HCT116 (cell line): ENCODE results near the gene ADAM23. TPM values are rescaled to one million over a fixed set of nuclear protein-coding genes. Genes with fewer than 3 reads are reported as not detected.

ENCODE experiments used
- ATAC-seq: fragments of 200-7000 bp; cut with Tn5 transposase; 2 replicates; pipeline ENCODE4 v1.9.1; 2020; ENCODE audit warnings: mild to moderate bottlenecking, moderate library complexity
- BruUV-seq: library from RNA; stranded (reverse); fragments of 400-500 nt; replicated peaks from 2 replicates; lab custom pipeline; 2021; lab: Mats Ljungman, UMichigan
- CTCF ChIA-PET: fragments of 300-600 bp; sonication (Branson Sonifier 250); formaldehyde crosslinking; loops from one replicate; lab custom pipeline; 2021; ENCODE audit warnings: antibody characterized with exemption; lab: Charles Lee
- POLR2A ChIA-PET: fragments of 300-600, 350-600 bp; sonication (Branson Sonifier 250); formaldehyde crosslinking; loops from one replicate; lab custom pipeline; 2021; ENCODE audit warnings: antibody characterized with exemption; lab: Charles Lee
- RAD21 ChIA-PET, 2 experiments: fragments of 300-600 bp; sonication (Branson Sonifier 250); formaldehyde crosslinking; loops; one replicate each; lab custom pipeline; 2023; ENCODE audit warnings: low total read pairs in 2 of 2; ENCODE audit not compliant: uncharacterized antibody in 2 of 2, unreplicated experiment in 2 of 2, low non-redundant PET in 1 of 2; lab: Charles Lee
- DNase-seq: peaks from one replicate; pipeline ENCODE4 v3.0.0-alpha.2; 2010; ENCODE audit warnings: low read depth, low spot score
- H2AFZ ChIP-seq: fragments of 200-600 bp; shearing (Covaris generic), sonication (generic); 2 replicates; pipeline ENCODE4 v1.6.1; 2017; ENCODE audit warnings: low read depth, mixed run types, mixed read lengths, antibody characterized with exemption, low read length; ENCODE audit not compliant: poor library complexity, severe bottlenecking
- H3K27ac ChIP-seq: 2 replicates; pipeline ENCODE4 v1.5.1; 2012; ENCODE audit warnings: low read depth, low read length
- H3K27me3 ChIP-seq: fragments of 200-600 bp; sonication (generic); 2 replicates; pipeline ENCODE4 v1.6.1; 2016; ENCODE audit warnings: mixed run types, low read length, mixed read lengths; ENCODE audit not compliant: insufficient read depth
- H3K36me3 ChIP-seq, 2 experiments: fragments of 200-500 bp in 1 of 2; fragments of 200-600 bp in 1 of 2; sonication (Bioruptor generic) in 1 of 2; sonication (generic) in 1 of 2; 2 replicates each; pipeline versions ENCODE4 v1.5.1 to v1.6.1; 2014 to 2016; ENCODE audit warnings: low read length in 2 of 2, inconsistent platforms in 1 of 2, mixed read lengths in 1 of 2, mixed run types in 1 of 2; ENCODE audit not compliant: insufficient read depth in 2 of 2, control insufficient read depth in 1 of 2
- H3K4me1 ChIP-seq, 2 experiments: fragments of 200-600 bp in 1 of 2; sonication (generic) in 1 of 2; 2 replicates each; pipeline versions ENCODE4 v1.5.1 to v1.6.1; 2012 to 2017; ENCODE audit warnings: low read length in 2 of 2, inconsistent platforms in 1 of 2, mild to moderate bottlenecking in 1 of 2, mixed read lengths in 1 of 2, mixed run types in 1 of 2, moderate library complexity in 1 of 2; ENCODE audit not compliant: insufficient read depth in 2 of 2, control insufficient read depth in 1 of 2
- H3K4me2 ChIP-seq: fragments of 200-600 bp; sonication (generic); 2 replicates; pipeline ENCODE4 v1.6.1; 2017; ENCODE audit warnings: mixed run types, low read length, mixed read lengths
- H3K4me3 ChIP-seq, 2 experiments: fragments of 200-600 bp in 1 of 2; sonication (generic) in 1 of 2; replicated peaks in 1 of 2; 2 replicates each; pipeline ENCODE4 v1.5.1; 2011 to 2016; ENCODE audit warnings: low read length in 2 of 2, control low read depth in 1 of 2, low read depth in 1 of 2, mild to moderate bottlenecking in 1 of 2, mixed read lengths in 1 of 2, mixed run types in 1 of 2
- H3K79me2 ChIP-seq: fragments of 200-600 bp; sonication (generic); 2 replicates; pipeline ENCODE4 v1.6.1; 2017; ENCODE audit warnings: mild to moderate bottlenecking, mixed run types, low read length, moderate library complexity, mixed read lengths; ENCODE audit not compliant: insufficient read depth
- H3K9ac ChIP-seq: fragments of 200-600 bp; sonication (generic); 2 replicates; pipeline ENCODE4 v1.6.1; 2016; ENCODE audit warnings: low read length, mixed read lengths
- H3K9me2 ChIP-seq: fragments of 200-600 bp; sonication (generic), shearing (Covaris generic); 2 replicates; pipeline ENCODE4 v1.6.1; 2017; ENCODE audit warnings: mixed run types, mild to moderate bottlenecking, moderate library complexity; ENCODE audit not compliant: insufficient read depth
- H3K9me3 ChIP-seq, 2 experiments: fragments of 200-500 bp in 1 of 2; fragments of 200-600 bp in 1 of 2; sonication (Bioruptor generic) in 1 of 2; sonication (generic) in 1 of 2; 2 replicates each; pipeline ENCODE4 v1.6.1; 2014 to 2017; ENCODE audit warnings: low read length in 2 of 2, mixed read lengths in 2 of 2, inconsistent platforms in 1 of 2, low read depth in 1 of 2, mild to moderate bottlenecking in 1 of 2, mixed run types in 1 of 2, moderate library complexity in 1 of 2; ENCODE audit not compliant: control insufficient read depth in 1 of 2, insufficient read depth in 1 of 2
- H4K20me1 ChIP-seq: fragments of 200-600 bp; sonication (generic), shearing (Covaris generic); 2 replicates; pipeline ENCODE4 v1.6.1; 2017; ENCODE audit warnings: mixed run types, mild to moderate bottlenecking, moderate library complexity; ENCODE audit not compliant: insufficient read depth
- ATF3 ChIP-seq: IDR thresholded peaks from 2 replicates; pipeline ENCODE4 v1.6.1; 2012
- CBX3 ChIP-seq: IDR thresholded peaks from 2 replicates; pipeline ENCODE4 v1.6.1; 2012; ENCODE audit warnings: low read depth
- CTCF ChIP-seq, 3 experiments: fragments of 200-600 bp in 1 of 3; sonication (generic) in 1 of 3; IDR thresholded peaks in 2 of 3; conservative IDR thresholded peaks in 1 of 3; 2 replicates each; pipeline ENCODE4 v1.5.1; 2012 to 2017; ENCODE audit warnings: low read depth in 2 of 3, low read length in 2 of 3, antibody characterized with exemption in 1 of 3, borderline replicate concordance in 1 of 3, control low read depth in 1 of 3, mild to moderate bottlenecking in 1 of 3, mixed read lengths in 1 of 3, mixed run types in 1 of 3, moderate library complexity in 1 of 3; ENCODE audit not compliant: insufficient read depth in 1 of 3
- EGR1 ChIP-seq: IDR thresholded peaks from 2 replicates; pipeline ENCODE4 v1.6.1; 2012; ENCODE audit warnings: low read depth
- ELF1 ChIP-seq: IDR thresholded peaks from 2 replicates; pipeline ENCODE4 v1.6.1; 2012; ENCODE audit warnings: low read depth, borderline replicate concordance
- EZH2phosphoT487 ChIP-seq: fragments of 200-600 bp; IDR thresholded peaks from 2 replicates; pipeline ENCODE4 v1.6.1; 2018; ENCODE audit warnings: antibody characterized with exemption, borderline replicate concordance
- POLR2A ChIP-seq: IDR thresholded peaks from 2 replicates; pipeline ENCODE4 v1.7.0; 2011; ENCODE audit warnings: borderline replicate concordance; ENCODE audit not compliant: insufficient read depth, insufficient read length; ENCODE audit errors: extremely low read depth
- POLR2AphosphoS5 ChIP-seq: IDR thresholded peaks from 2 replicates; pipeline ENCODE4 v1.6.1; 2011; ENCODE audit warnings: mild to moderate bottlenecking, low read depth, low read length, moderate library complexity
- RAD21 ChIP-seq: IDR thresholded peaks from 2 replicates; pipeline ENCODE4 v1.6.1; 2012; ENCODE audit warnings: low read depth, mild to moderate bottlenecking
- REST ChIP-seq: IDR thresholded peaks from 2 replicates; pipeline ENCODE4 v1.6.1; 2012; ENCODE audit warnings: low read depth
- SIN3A ChIP-seq: IDR thresholded peaks from 2 replicates; pipeline ENCODE4 v1.6.1; 2012; ENCODE audit warnings: low read depth
- SP1 ChIP-seq: IDR thresholded peaks from 2 replicates; pipeline ENCODE4 v1.6.1; 2012; ENCODE audit warnings: low read depth
- SRF ChIP-seq: IDR thresholded peaks from 2 replicates; pipeline ENCODE4 v1.6.1; 2012; ENCODE audit warnings: low read depth
- TCF7L2 ChIP-seq: IDR thresholded peaks from 2 replicates; pipeline ENCODE4 v1.7.0; 2011; ENCODE audit warnings: borderline replicate concordance, inconsistent platforms; ENCODE audit not compliant: insufficient read depth, insufficient read length; ENCODE audit errors: extremely low read depth
- ZFX ChIP-seq: fragments of 450-650 bp; IDR thresholded peaks from 2 replicates; pipeline ENCODE4 v1.6.1; 2017
- intact Hi-C: fragments of 100-400 bp; cut with micrococcal nuclease; formaldehyde crosslinking; loops from 2 replicates; pipeline ENCODE4 v1.10.0; 2022
- total RNA-seq: library from RNA; stranded (reverse); gene quantifications from one replicate; pipeline ENCODE4 v1.2.1, GENCODE V29; 2021; ENCODE audit not compliant: unreplicated experiment

ADAM23 gene
- total RNA-seq, 1 experiment from 2014 or later: 0.10 TPM

GRCh38 chr2:206443735-206444527 lies 599 bp downstream of the ADAM23 start (continued):
- TF ChIP-seq ZFX (no peak), CTCF (IDR thresholded peaks at IDR 0.05 in 2 of 3, conservative IDR thresholded peaks at IDR 0.05 in 1 of 3; ENCODE audit: borderline replicate concordance in 1 of 3, insufficient read depth in 1 of 3, low read depth in 2 of 3, low read length in 2 of 3) (no peak), POLR2AphosphoS5 (no peak), ELF1 (no peak)

- H3K27me3 ChIP-seq: no peaks in the 10 kb centered on the region
- BruUV-seq: no TSS peak
- POLR2A ChIA-PET: no interaction called here
- no peak for TF ChIP-seq SP1
- TF ChIP-seq ATF3: no peak
- TF ChIP-seq CTCF (IDR thresholded peaks at IDR 0.05 in 2 of 3, conservative IDR thresholded peaks at IDR 0.05 in 1 of 3; ENCODE audit: borderline replicate concordance in 1 of 3, insufficient read depth in 1 of 3, low read depth in 2 of 3, low read length in 2 of 3): no peak
- TF ChIP-seq SRF: no peak
- no peak for TF ChIP-seq POLR2A
- TF ChIP-seq CBX3: no peak
- no peak for TF ChIP-seq REST
- no peak for TF ChIP-seq EZH2phosphoT487
- TF ChIP-seq EGR1: no peak
- TF ChIP-seq RAD21: no peak
- TF ChIP-seq SIN3A: no peak
- TF ChIP-seq TCF7L2: no peak
Measured at GRCh38 chr2:206445948-206446347, 2.6 kb downstream of the ADAM23 start.

More at GRCh38 chr2:206445948-206446347, 2.6 kb downstream of the ADAM23 start:
- Histone ChIP-seq H3K9ac (no peak overlapping the region), H3K4me2 (no peak overlapping the region), H3K27ac (no peak overlapping the region), H3K9me2 (no peaks in the 10 kb centered on the region), H3K4me3 (no peak overlapping the region), H3K36me3 (no peaks in the 10 kb centered on the region), H4K20me1 (no peaks in the 10 kb centered on the region), H2AFZ (no peak overlapping the region), H3K9me3 (no peaks in the 10 kb centered on the region), H3K4me1 (0 out of 4 replicates have a peak, but pooled peaks cover 0 to 6% of the 10 kb centered on the region in 2 experiments), H3K79me2 (no peaks in the 10 kb centered on the region)
- ChIA-PET CTCF (no interaction called here), RAD21 (no interaction called here)
- DNase-seq: no peak
- intact Hi-C loops: no loop called here
- ATAC-seq: no peak
